Loucy (cell line): ENCODE data around the gene SLX4IP.

Experiments
- H2AFZ ChIP-seq: fragments of 200-600 bp; sonication (generic); 2 replicates; pipeline ENCODE4 v1.6.0; 2016; ENCODE audit warnings: antibody characterized with exemption, mild to moderate bottlenecking, low read length, moderate library complexity
- H3F3A ChIP-seq: fragments of 200-600 bp; 2 replicates; pipeline ENCODE4 v1.6.0; 2016; ENCODE audit warnings: antibody characterized with exemption, low read depth, mild to moderate bottlenecking
- H3K27me3 ChIP-seq: fragments of 200-600 bp; sonication (generic); 2 replicates; pipeline ENCODE4 v1.6.1; 2014; ENCODE audit warnings: low read length, mild to moderate bottlenecking; ENCODE audit not compliant: insufficient read depth, poor library complexity, severe bottlenecking
- H3K36me3 ChIP-seq: fragments of 200-600 bp; sonication (generic); 2 replicates; pipeline ENCODE4 v1.6.1; 2016; ENCODE audit warnings: low read length; ENCODE audit not compliant: insufficient read depth
- H3K4me1 ChIP-seq: fragments of 200-600 bp; sonication (generic); 2 replicates; pipeline ENCODE4 v1.5.1; 2014; ENCODE audit warnings: low read length, mild to moderate bottlenecking; ENCODE audit not compliant: insufficient read depth, poor library complexity, severe bottlenecking
- H3K4me2 ChIP-seq: fragments of 200-600 bp; sonication (generic); 2 replicates; pipeline ENCODE4 v1.6.0; 2014; ENCODE audit warnings: antibody characterized with exemption, low read length, low read depth, mild to moderate bottlenecking; ENCODE audit not compliant: poor library complexity, severe bottlenecking
- H3K4me3 ChIP-seq: fragments of 200-600 bp; sonication (generic); 2 replicates; pipeline ENCODE4 v1.5.1; 2014; ENCODE audit warnings: low read length, mild to moderate bottlenecking, mixed read lengths; ENCODE audit not compliant: poor library complexity, severe bottlenecking
- H3K79me2 ChIP-seq: fragments of 200-600 bp; sonication (generic); 2 replicates; pipeline ENCODE4 v1.6.1; 2014; ENCODE audit warnings: low read length; ENCODE audit not compliant: insufficient read depth
- H3K9ac ChIP-seq: fragments of 200-600 bp; sonication (generic); 2 replicates; pipeline ENCODE4 v1.6.0; 2014; ENCODE audit warnings: mild to moderate bottlenecking, low read depth, low read length, moderate library complexity; ENCODE audit not compliant: poor library complexity, severe bottlenecking
- H3K9me2 ChIP-seq: fragments of 200-600 bp; sonication (generic); replicated peaks from 2 replicates; pipeline ENCODE4 v1.6.1; 2016; ENCODE audit warnings: low read depth, low read length, mixed read lengths
- H3K9me3 ChIP-seq: fragments of 200-600 bp; sonication (generic); 2 replicates; pipeline ENCODE4 v1.6.1; 2014; ENCODE audit warnings: mild to moderate bottlenecking, antibody characterized with exemption, low read length, low read depth; ENCODE audit not compliant: insufficient read depth
- H4K20me1 ChIP-seq: fragments of 200-600 bp; sonication (generic); 2 replicates; pipeline ENCODE4 v1.6.0; 2014; ENCODE audit warnings: antibody characterized with exemption, low read length, mild to moderate bottlenecking; ENCODE audit not compliant: insufficient read depth, poor library complexity, severe bottlenecking
- CTCF ChIP-seq: fragments of 200-600 bp; sonication (generic); conservative IDR thresholded peaks from 2 replicates; pipeline ENCODE4 v1.5.1; 2014; ENCODE audit warnings: mild to moderate bottlenecking, antibody characterized with exemption, low read length
- EZH2phosphoT487 ChIP-seq: fragments of 200-600 bp; IDR thresholded peaks from 2 replicates; pipeline ENCODE4 v1.6.1; 2018; ENCODE audit warnings: antibody characterized with exemption, mild to moderate bottlenecking, moderate library complexity, borderline replicate concordance

The SLX4IP gene

GRCh38 chr20:10465135-10465534 is 30.0 kb downstream of the SLX4IP start:
- Histone ChIP-seq H3K9me3 (no peaks in the 10 kb centered on the region), H3K4me3 (no peak overlapping the region), H3K9me2 (no peaks in the 10 kb centered on the region), H3K36me3 (peaks cover under 1% of the 10 kb centered on the region; the same call in 1 of the 2 replicates), H3K4me1 (no peaks in the 10 kb centered on the region), H3K79me2 (peaks cover 26% of the 10 kb centered on the region), H3K9ac (no peak overlapping the region), H2AFZ (no peak overlapping the region), H3F3A (no peaks in the 10 kb centered on the region), H3K27me3 (no peaks in the 10 kb centered on the region), H4K20me1 (no peaks in the 10 kb centered on the region), H3K4me2 (no peak overlapping the region)
- no peak for TF ChIP-seq EZH2phosphoT487
- no peak for TF ChIP-seq CTCF

GRCh38 chr20:10466325-10466724 is 31.2 kb downstream of the SLX4IP start:
- Histone ChIP-seq H3K4me1 (no peaks in the 10 kb centered on the region), H3K9me3 (no peaks in the 10 kb centered on the region), H2AFZ (no peak overlapping the region), H3F3A (no peaks in the 10 kb centered on the region), H3K27me3 (no peaks in the 10 kb centered on the region), H3K9me2 (no peaks in the 10 kb centered on the region), H3K4me3 (no peak overlapping the region), H3K4me2 (no peak overlapping the region), H3K9ac (no peak overlapping the region), H3K36me3 (peaks cover 3% of the 10 kb centered on the region; the same call in 1 of the 2 replicates), H4K20me1 (no peaks in the 10 kb centered on the region), H3K79me2 (peaks cover 24% of the 10 kb centered on the region; the same call in 1 of the 2 replicates)
- TF ChIP-seq CTCF: no peak
- no peak for TF ChIP-seq EZH2phosphoT487

- no peak overlapping the region for H3K4me2 ChIP-seq
- H3K4me3 ChIP-seq: no peak overlapping the region
- no peaks in the 10 kb centered on the region for H3K9me2 ChIP-seq
- H3K36me3 ChIP-seq: peaks cover 3% of the 10 kb centered on the region; the same call in 1 of the 2 replicates
- H3K4me1 ChIP-seq: no peaks in the 10 kb centered on the region
- no peak overlapping the region for H2AFZ ChIP-seq
- no peaks in the 10 kb centered on the region for H3F3A ChIP-seq
- H3K27me3 ChIP-seq: no peaks in the 10 kb centered on the region
- TF ChIP-seq CTCF (no peak), EZH2phosphoT487 (no peak)
- H3K9ac ChIP-seq: no peak overlapping the region
- peaks cover 23% of the 10 kb centered on the region; the same call in 1 of the 2 replicates for H3K79me2 ChIP-seq
- H3K9me3 ChIP-seq: no peaks in the 10 kb centered on the region
- no peaks in the 10 kb centered on the region for H4K20me1 ChIP-seq
Observed at GRCh38 chr20:10466855-10467254, 31.8 kb downstream of the SLX4IP start.
